ENCODE results near the gene NDUFC2. TPM values are rescaled to one million over a fixed set of nuclear protein-coding genes. Genes with fewer than 3 reads are reported as not detected.

NDUFC2 gene
- 100 to 1,000 TPM in 1 of 4 donors, 10 to 100 TPM in 3; 57.8 to 136 (median 75.5) TPM for total RNA-seq

- ATAC-seq (ENCODE audit: low FRiP score) (peak; percentile 96), DNase-seq (ENCODE audit: low spot score) (peak; percentile 39)
- TF ChIP-seq CTCF (IDR thresholded peaks at IDR 0.05) = no peak
Observed at GRCh38 chr11:78079232-78080083, at the start of gene NDUFC2. TSS of gene NDUFC2 (minus strand) at chr11:78079862. CDS start at chr11:78079744, 118 bp downstream.

- DNase-seq (ENCODE audit: low spot score) = no peak
Observed at GRCh38 chr11:78127403-78127802, 47.7 kb upstream of the NDUFC2 start.

GRCh38 chr11:78112582-78113275 is 33.1 kb upstream of the NDUFC2 start:
- DNase-seq (ENCODE audit: low spot score) = no peak
- ATAC-seq (ENCODE audit: low FRiP score) = no peak
- no peak for TF ChIP-seq CTCF (IDR thresholded peaks at IDR 0.05)

More at GRCh38 chr11:78127403-78127802, 47.7 kb upstream of the NDUFC2 start:
- TF ChIP-seq CTCF (IDR thresholded peaks at IDR 0.05) = no peak
- ATAC-seq (ENCODE audit: low FRiP score) = no peak

GRCh38 chr11:78111298-78111697 is 31.6 kb upstream of the NDUFC2 start:
- no peak for TF ChIP-seq CTCF (IDR thresholded peaks at IDR 0.05)
- DNase-seq (ENCODE audit: low spot score) = no peak

GRCh38 chr11:78110830-78111229 is 31.2 kb upstream of the NDUFC2 start:
- ATAC-seq (ENCODE audit: low FRiP score) (no peak), DNase-seq (ENCODE audit: low spot score) (no peak)
- TF ChIP-seq CTCF (IDR thresholded peaks at IDR 0.05) = no peak

More at GRCh38 chr11:78111298-78111697, 31.6 kb upstream of the NDUFC2 start:
- no peak for ATAC-seq (ENCODE audit: low FRiP score)

- DNase-seq (ENCODE audit: low spot score) (no peak), ATAC-seq (ENCODE audit: low FRiP score) (no peak)
- TF ChIP-seq CTCF (IDR thresholded peaks at IDR 0.05) = no peak
Observed at GRCh38 chr11:78110351-78110750, 30.7 kb upstream of the NDUFC2 start.
